ENCODE results near the gene RARS1.
"Not testable (repeated sequence)": the region's sequence is repeated elsewhere in the genome, so short reads cannot be mapped to it uniquely, and the experiment has no call there.

The RARS1 gene

GRCh38 chr5:168531191-168531590, 44.9 kb downstream of the RARS1 start:
- TF ChIP-seq CTCF (IDR thresholded peaks at IDR 0.05; ENCODE audit: borderline replicate concordance, extremely low read depth, low read length, poor library complexity, severe bottlenecking): no peak
- no peak for TF ChIP-seq EZH2 (IDR thresholded peaks at IDR 0.05; ENCODE audit: borderline replicate concordance, low read depth, low read length, severe bottlenecking)
- no peaks in the 10 kb centered on the region for H3K79me2 ChIP-seq (ENCODE audit: insufficient read depth, low read length)
- ATAC-seq (ENCODE audit: insufficient read depth, low read depth): no peak
- H3K9me3 ChIP-seq (ENCODE audit: insufficient read depth, low read length, severe bottlenecking): no peaks in the 10 kb centered on the region
- no peaks in the 10 kb centered on the region for H3K4me1 ChIP-seq (ENCODE audit: insufficient read depth, low read length)
- no peak overlapping the region for H3K9ac ChIP-seq (ENCODE audit: low read depth, low read length)
- DNase-seq: no peak
- no peak overlapping the region for H3K4me3 ChIP-seq (ENCODE audit: low read depth in 1 of 2, low read length in 2 of 2)
- H3K4me2 ChIP-seq (ENCODE audit: insufficient read depth, low read length): no peak overlapping the region
- H3K36me3 ChIP-seq (ENCODE audit: insufficient read depth, low read length): no peaks in the 10 kb centered on the region
- no peaks in the 10 kb centered on the region for H4K20me1 ChIP-seq (ENCODE audit: insufficient read depth, low read length)
- no peak overlapping the region for H3K27ac ChIP-seq (ENCODE audit: low read length)
- no peaks in the 10 kb centered on the region for H3K27me3 ChIP-seq (ENCODE audit: insufficient read depth, low read length, poor library complexity)
- no peak overlapping the region for H2AFZ ChIP-seq (ENCODE audit: low read depth, low read length)

- H3K27me3 ChIP-seq (ENCODE audit: insufficient read depth, low read length, poor library complexity): no peaks in the 10 kb centered on the region
- H3K4me2 ChIP-seq (ENCODE audit: insufficient read depth, low read length): no peak overlapping the region
- H3K9ac ChIP-seq (ENCODE audit: low read depth, low read length): no peak overlapping the region
- no peak for DNase-seq
- H3K4me3 ChIP-seq (ENCODE audit: low read depth in 1 of 2, low read length in 2 of 2): no peak overlapping the region
- no peak for ATAC-seq (ENCODE audit: insufficient read depth, low read depth)
- no peaks in the 10 kb centered on the region for H3K79me2 ChIP-seq (ENCODE audit: insufficient read depth, low read length)
- H3K36me3 ChIP-seq (ENCODE audit: insufficient read depth, low read length): no peaks in the 10 kb centered on the region
- no peak overlapping the region for H3K27ac ChIP-seq (ENCODE audit: low read length)
- H4K20me1 ChIP-seq (ENCODE audit: insufficient read depth, low read length): no peaks in the 10 kb centered on the region
- H3K4me1 ChIP-seq (ENCODE audit: insufficient read depth, low read length): no peaks in the 10 kb centered on the region
- H3K9me3 ChIP-seq (ENCODE audit: insufficient read depth, low read length, severe bottlenecking): no peaks in the 10 kb centered on the region
- H2AFZ ChIP-seq (ENCODE audit: low read depth, low read length): no peak overlapping the region
- TF ChIP-seq EZH2 (IDR thresholded peaks at IDR 0.05; ENCODE audit: borderline replicate concordance, low read depth, low read length, severe bottlenecking) (no peak), CTCF (IDR thresholded peaks at IDR 0.05; ENCODE audit: borderline replicate concordance, extremely low read depth, low read length, poor library complexity, severe bottlenecking) (no peak)
These were observed 46.0 kb downstream of the RARS1 start for GRCh38 chr5:168531987-168532864.

- not testable (repeated sequence) for DNase-seq; H3K9me3 ChIP-seq (ENCODE audit: insufficient read depth, low read length, severe bottlenecking); H3K4me2 ChIP-seq (ENCODE audit: insufficient read depth, low read length); H3K27me3 ChIP-seq (ENCODE audit: insufficient read depth, low read length, poor library complexity); H3K4me1 ChIP-seq (ENCODE audit: insufficient read depth, low read length); H3K79me2 ChIP-seq (ENCODE audit: insufficient read depth, low read length); H3K4me3 ChIP-seq (ENCODE audit: low read depth in 1 of 2, low read length in 2 of 2); ATAC-seq (ENCODE audit: insufficient read depth, low read depth); H3K27ac ChIP-seq (ENCODE audit: low read length); H4K20me1 ChIP-seq (ENCODE audit: insufficient read depth, low read length); H3K9ac ChIP-seq (ENCODE audit: low read depth, low read length); H3K36me3 ChIP-seq (ENCODE audit: insufficient read depth, low read length); H2AFZ ChIP-seq (ENCODE audit: low read depth, low read length)
These were observed 48.1 kb downstream of the RARS1 start for GRCh38 chr5:168534351-168534750.

GRCh38 chr5:168537176-168537575, 50.9 kb downstream of the RARS1 start:
- Histone ChIP-seq H3K4me1 (ENCODE audit: insufficient read depth, low read length) (no peaks in the 10 kb centered on the region), H3K4me2 (ENCODE audit: insufficient read depth, low read length) (no peak overlapping the region), H3K4me3 (ENCODE audit: low read depth in 1 of 2, low read length in 2 of 2) (no peak overlapping the region), H3K36me3 (ENCODE audit: insufficient read depth, low read length) (no peaks in the 10 kb centered on the region), H3K27me3 (ENCODE audit: insufficient read depth, low read length, poor library complexity) (no peaks in the 10 kb centered on the region), H3K79me2 (ENCODE audit: insufficient read depth, low read length) (no peaks in the 10 kb centered on the region), H2AFZ (ENCODE audit: low read depth, low read length) (no peak overlapping the region), H3K9me3 (ENCODE audit: insufficient read depth, low read length, severe bottlenecking) (no peaks in the 10 kb centered on the region), H4K20me1 (ENCODE audit: insufficient read depth, low read length) (0 out of 2 replicates have a peak, but pooled peaks cover 2% of the 10 kb centered on the region), H3K27ac (ENCODE audit: low read length) (no peak overlapping the region), H3K9ac (ENCODE audit: low read depth, low read length) (no peak overlapping the region)
- no peak for DNase-seq
- no peak for ATAC-seq (ENCODE audit: insufficient read depth, low read depth)
- TF ChIP-seq EZH2 (IDR thresholded peaks at IDR 0.05; ENCODE audit: borderline replicate concordance, low read depth, low read length, severe bottlenecking): no peak
- TF ChIP-seq CTCF (IDR thresholded peaks at IDR 0.05; ENCODE audit: borderline replicate concordance, extremely low read depth, low read length, poor library complexity, severe bottlenecking): no peak
